PFSK-1 (cell line): Measurements from ENCODE around the gene HSPBAP1.

Experiments used
- FOXP2 ChIP-seq: optimal IDR thresholded peaks from 2 replicates; pipeline ENCODE3; 2011; ENCODE audit warnings: borderline replicate concordance, control low read depth, inconsistent platforms; ENCODE audit not compliant: insufficient read depth; ENCODE audit errors: extremely low read length, extremely low read depth
- POLR2AphosphoS5 ChIP-seq: IDR thresholded peaks from 2 replicates; pipeline ENCODE4 v1.6.1; 2012; ENCODE audit warnings: low read depth, mild to moderate bottlenecking, control low read depth, low read length, moderate library complexity
- TAF1 ChIP-seq: IDR thresholded peaks from 2 replicates; pipeline ENCODE4 v1.6.1; 2012; ENCODE audit warnings: low read length, control low read depth, borderline replicate concordance; ENCODE audit not compliant: insufficient read depth

DNA sequence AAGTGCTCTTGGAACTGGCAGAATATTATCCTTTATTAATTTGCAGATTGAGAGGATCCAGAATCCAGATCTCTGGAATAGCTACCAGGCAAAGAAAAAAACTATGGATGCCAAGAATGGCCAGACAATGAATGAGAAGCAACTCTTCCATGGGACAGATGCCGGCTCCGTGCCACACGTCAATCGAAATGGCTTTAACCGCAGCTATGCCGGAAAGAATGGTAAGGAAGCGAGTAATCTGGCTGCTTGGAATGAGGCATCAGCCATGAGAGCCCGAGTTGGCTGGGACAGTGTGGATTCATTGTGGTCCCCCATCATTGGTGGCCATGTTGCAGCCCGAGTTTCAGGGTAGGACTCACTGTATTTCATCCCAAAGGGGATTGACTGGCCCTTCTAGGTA is 65.9 kb downstream of the HSPBAP1 start:
- TF ChIP-seq TAF1 (no peak), FOXP2 (no peak), POLR2AphosphoS5 (no peak)
